HG03378 (cell line): Measurements from ENCODE around the gene PDGFA.
"Not testable (repeated sequence)": the region's sequence is repeated elsewhere in the genome, so short reads cannot be mapped to it uniquely, and the experiment has no call there.

Experiments used
- ATAC-seq: cut with Tn5 transposase; IDR thresholded peaks from one replicate; pipeline ENCODE4 v1.9.1; 2021; ENCODE audit warnings: mild to moderate bottlenecking, moderate library complexity; ENCODE audit not compliant: unreplicated experiment

The PDGFA gene

GRCh38 chr7:552151-552867, 32.7 kb upstream of the PDGFA start:
- not testable (repeated sequence) for ATAC-seq

DNA sequence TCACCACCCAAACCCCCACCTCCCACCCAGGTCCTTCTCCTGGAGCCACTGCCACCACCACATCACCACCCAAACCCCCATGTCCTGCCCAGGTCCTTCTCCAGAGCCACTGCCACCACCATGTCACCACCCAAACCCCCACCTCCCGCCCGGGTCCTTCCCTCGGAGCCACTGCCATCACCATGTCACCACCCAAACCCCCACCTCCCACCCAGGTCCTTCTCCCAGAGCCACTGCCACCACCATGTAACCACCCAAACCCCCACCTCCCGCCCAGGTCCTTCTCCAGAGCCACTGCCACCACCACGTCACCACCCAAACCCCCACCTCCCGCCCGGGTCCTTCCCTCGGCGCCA, 31.9 kb upstream of the PDGFA start:
- ATAC-seq = not testable (repeated sequence)

GRCh38 chr7:550881-551614, 31.4 kb upstream of the PDGFA start:
- no peak for ATAC-seq

DNA sequence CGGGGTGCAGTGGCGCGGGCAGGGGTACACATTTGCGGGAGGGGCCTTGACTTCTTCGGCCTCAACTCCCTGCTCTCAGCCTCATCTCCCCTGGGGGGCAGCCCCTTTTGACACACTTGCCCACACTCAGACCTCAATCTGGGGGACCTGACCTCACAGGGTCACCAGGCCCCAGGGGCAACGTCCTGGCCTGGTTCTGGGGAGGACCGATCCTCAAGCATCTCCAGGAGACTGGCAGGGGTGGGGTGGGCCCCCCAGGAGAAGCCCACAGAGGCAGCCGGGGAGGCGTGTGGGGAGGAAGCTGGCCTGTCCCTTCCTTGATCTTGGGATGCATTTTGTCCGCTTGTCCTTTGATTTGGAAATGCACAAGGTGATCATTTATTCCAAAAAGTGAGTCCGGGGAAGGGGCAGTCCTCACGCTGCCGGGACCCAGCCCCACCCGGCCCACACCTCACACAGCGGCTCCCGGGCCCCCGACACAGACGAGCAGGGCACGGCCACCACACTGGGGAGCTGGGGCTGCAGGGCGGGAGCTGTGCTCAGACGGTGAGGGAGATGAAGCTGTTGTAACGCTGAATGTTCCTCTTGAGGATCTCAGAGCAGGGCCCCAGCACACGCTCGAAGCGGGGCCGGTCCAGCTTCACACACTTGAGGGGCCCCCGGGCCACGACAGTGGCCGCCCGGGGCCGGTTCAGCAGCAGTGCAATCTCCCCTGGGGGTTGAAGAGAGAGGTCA, 30.4 kb upstream of the PDGFA start:
- ATAC-seq = no peak

DNA sequence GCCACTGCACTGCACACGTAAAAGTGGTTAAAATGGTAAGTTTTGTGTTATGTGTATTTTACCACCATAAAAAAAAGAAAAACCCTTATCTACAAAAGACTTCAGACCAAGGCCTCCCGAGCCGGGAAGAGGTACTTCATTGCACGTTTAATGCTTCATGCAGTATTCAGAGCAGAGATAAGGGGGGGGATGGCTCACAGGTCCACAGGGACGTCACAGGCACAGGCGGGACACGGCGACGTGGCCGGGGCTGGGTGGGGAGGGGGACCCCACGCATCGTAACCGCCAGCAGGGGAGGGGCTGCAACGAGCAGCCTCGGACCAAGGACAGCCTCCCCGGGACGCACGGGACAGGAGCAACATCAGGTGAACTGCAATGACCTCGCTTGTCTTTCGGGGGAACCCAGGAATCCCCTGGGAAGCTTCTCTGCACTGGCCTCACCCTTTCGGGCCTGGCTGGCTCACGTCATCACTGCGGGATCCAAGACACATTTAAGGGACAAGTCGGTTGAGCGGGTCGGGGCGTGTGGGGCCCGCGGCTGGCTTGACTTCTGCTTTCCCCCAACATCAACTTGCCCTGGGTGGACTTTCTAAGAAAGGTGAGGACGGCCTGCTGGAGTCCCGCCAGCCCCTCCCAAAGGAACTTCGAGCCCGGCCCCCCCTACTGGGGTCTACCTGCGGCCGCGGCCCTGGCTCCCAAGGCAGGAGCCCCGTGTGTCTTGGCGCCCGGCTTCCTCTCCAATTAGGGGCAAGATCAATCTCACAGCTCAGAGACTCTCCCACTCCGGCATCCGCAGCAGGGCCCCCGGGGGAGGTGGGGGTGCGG, 29.6 kb upstream of the PDGFA start:
- ATAC-seq = no peak

DNA sequence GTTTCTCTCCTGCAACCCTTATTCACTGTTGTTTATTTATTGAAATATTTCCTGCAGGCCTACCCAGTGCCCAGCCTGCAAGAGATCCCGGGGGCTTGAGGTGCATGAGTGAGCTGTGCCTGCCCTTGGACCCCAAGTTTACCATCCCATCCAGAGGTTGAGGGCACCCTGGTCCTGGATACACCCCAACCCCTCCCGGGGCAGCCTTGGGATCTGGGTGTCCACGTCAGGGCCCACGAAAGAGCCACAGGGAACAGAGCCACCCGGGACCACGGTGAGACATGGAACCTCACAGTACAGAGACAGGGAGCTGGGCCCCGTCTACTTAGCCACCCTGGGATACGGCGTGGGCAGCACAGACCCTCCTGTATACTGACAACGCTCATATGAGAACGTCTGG, 28.8 kb upstream of the PDGFA start:
- no peak for ATAC-seq

DNA sequence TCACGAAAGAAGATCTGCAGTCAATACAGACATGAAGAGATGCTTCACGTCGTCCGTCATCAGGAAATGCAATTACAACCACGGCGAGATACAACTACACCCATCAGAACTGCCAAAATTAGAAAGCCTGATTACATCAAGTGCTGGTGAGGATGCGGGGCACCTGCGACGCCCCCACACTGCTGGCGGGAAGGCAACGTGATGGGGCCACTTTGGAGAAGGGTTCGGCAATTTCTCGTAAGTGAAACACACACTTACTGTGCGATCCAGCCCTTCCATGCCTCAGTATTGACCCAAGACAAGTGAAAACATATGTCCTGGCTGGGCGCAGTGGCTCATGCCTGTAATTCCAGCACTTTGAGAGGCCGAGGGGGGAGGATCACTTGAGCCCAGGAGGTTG, 25.8 kb upstream of the PDGFA start:
- no peak for ATAC-seq

DNA sequence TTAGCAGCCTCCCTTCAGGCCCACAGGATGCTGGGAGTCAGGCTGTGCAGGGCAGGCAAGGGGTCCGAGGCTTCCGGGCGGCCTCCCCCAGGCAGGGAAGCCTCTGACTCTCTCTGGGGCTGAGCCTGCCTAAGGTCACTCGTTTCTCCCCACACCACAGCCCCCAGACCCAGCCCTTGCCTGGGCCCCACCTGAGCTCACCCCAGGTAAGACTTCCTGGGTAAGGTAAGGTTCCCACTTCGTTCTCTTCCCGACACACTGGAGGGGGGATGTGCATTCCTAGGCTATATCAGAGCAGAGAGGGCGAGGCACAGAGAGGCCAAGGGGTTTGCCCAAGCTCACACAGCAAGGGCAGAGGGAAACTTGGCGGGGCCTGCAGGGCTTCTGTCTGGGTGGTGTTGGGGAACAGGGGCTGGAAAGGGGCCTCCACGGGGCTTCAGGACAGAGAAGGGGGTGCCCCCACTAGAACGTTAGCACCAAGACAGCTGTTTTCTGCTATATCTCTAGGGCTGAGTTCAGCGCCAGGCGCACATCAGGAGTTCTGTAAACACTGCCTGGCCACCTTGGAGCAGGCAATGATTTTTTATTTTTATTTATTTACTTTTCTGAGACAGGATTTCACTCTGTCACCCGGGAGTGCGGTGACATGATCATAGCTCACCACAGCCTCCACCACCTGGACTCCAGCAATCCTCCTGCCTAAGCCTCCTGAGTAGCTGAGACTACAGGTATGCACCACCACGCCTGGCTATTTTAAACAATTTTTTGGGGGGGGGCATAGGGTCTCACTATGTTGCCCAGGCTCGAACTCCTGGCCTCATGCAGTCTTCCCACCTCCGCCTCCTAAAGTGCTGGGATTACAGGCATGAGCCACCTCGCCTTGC, 24.9 kb upstream of the PDGFA start:
- ATAC-seq = no peak

DNA sequence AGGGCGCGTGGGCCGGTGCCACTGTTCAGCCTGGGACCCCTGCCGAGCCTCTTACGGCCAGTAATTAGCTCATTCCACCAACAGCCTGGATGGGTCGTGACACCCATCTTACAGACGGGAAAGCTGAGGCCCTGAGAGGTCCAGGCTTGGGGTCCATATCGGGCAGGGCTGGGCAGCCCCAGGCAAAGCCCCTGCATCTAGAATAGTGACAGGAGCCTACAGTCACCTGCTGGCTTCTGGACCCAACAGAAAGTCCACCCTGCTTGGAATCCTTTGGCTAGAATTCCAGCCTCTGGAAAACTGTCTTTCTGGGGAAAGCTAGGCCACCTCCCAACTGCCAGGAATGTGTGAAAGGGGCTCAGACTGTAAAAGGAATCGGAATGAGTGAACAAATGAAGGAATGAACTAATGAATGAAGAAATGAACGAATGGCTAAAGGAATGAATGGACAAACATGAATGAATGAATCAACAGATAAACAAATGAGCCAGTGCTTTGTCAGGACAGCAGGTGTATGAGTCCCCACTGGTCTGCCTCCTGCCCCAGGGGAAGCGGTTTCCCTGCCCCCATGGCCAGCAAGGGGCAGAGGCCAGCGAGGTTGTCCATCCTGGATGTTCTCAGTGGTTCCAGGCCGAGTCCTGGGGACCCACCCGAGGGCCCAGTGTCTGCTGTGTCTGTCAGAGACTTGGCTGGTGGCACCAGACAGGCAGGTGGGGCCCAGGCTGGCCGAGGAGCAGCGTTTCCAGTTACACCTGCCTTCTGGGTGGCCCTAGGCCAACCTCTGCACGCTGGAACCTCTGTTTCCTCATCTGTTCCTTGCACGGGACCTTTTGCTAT, 24.1 kb upstream of the PDGFA start:
- ATAC-seq = no peak

- no peak for ATAC-seq
Measured at GRCh38 chr7:542713-543500, 23.3 kb upstream of the PDGFA start.

DNA sequence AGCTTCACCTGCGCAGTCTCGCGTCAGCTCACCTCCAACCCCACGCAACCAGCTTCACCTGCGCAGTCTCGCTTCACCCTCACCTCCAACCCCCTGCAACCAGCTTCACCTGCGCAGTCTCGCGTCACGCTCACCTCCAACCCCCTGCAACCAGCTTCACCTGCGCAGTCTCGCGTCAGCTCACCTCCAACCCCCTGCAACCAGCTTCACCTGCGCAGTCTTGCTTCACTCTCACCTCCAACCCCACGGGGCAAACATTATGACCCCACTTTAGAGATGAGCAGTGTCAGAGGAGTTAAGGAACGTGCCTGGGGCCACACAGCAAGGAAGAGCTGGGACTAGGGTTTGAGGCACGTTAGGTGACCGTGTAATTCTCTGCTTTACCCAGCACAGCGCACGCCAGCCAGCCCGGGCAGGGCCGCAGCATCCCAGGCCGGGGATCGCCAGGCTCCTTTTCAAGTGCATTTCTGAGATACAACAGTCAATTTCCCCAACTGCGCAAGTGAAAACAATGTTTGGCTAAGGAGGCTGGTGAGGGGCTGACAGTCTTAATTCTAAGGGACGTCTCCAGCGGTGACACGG, 22.6 kb upstream of the PDGFA start:
- ATAC-seq = no peak

GRCh38 chr7:541661-542060, 22.0 kb upstream of the PDGFA start:
- ATAC-seq = no peak

GRCh38 chr7:540997-541396, 21.4 kb upstream of the PDGFA start:
- no peak for ATAC-seq

GRCh38 chr7:540579-540978, 20.9 kb upstream of the PDGFA start:
- ATAC-seq = no peak

GRCh38 chr7:539731-540411, 20.2 kb upstream of the PDGFA start:
- no peak for ATAC-seq

DNA sequence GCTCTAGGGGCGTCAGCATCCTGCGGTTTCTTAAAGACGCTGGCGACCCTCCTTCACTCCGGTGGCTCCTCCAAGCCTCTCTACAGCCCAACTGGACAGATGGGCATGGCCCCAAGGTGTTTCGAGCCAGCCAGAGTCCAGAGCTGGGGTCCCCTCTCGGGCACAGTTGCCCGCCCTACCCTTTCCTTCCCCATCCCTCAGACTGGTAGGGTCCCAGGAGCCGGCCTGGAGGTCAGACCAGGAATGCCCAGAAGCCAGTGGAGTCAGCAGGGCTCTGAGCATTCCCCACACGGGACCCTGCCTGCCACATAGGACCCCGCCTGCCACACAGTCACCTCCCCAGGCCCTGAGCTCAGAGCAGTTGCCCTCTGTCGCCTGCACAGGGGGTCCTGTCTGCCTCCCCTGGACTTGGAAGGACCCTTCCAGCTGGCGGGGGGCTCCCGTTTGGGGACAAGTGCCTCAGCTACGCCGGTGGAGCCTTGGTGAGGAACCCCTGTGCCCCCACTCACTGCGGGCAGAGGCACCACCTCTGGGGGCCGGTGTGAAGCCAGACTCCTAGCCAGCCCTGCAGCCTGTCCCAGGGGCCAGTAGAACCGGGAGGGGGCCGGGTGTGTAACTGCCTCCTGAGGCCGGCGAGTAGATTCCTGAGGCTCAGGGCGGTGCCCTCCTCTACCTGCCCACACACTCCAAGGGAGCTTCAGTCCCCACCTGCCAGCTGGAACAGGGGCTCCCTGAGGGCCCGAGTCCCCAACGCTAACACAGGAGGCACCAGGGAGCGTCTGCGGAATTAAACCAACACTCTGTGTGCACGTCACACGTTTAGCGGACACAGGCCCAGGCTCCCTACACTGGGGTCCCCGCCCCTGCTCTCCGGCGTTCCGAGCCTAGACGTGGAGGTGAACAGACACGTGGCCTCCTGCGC, 19.4 kb upstream of the PDGFA start:
- ATAC-seq = no peak
